ENCODE measurements around the gene P2RY14. TPM values are rescaled to one million over a fixed set of nuclear protein-coding genes. Genes with fewer than 3 reads are reported as not detected.

The P2RY14 gene
- total RNA-seq, 1 donor from 2014 or later, result not detected

Other genes with a start within 250 kb of the P2RY14 start
- 1.3 and 1.8 TPM in 2 replicates for gene MED12L, start 192.9 kb downstream of the P2RY14 start, total RNA-seq
- gene GPR171, start 75.3 kb downstream of the P2RY14 start, total RNA-seq, result not detected in 2 replicates
- gene GPR87, start 38.3 kb upstream of the P2RY14 start, total RNA-seq, result 16.4 and 16.7 TPM in 2 replicates
- 0.13 TPM in 1 of 2 replicates, not detected in the other for gene P2RY13, start 51.0 kb upstream of the P2RY14 start, total RNA-seq
- gene P2RY12, start 106.2 kb upstream of the P2RY14 start, total RNA-seq, result not detected in 2 replicates
- gene IGSF10, start 182.5 kb upstream of the P2RY14 start, total RNA-seq, result under 0.01 TPM in 1 of 2 replicates, not detected in the other